Left colon (tissue), 2 donors: ENCODE results near the gene SDR39U1. TPM values are rescaled to one million over a fixed set of nuclear protein-coding genes. Genes with fewer than 3 reads are reported as not detected.
"Not testable (repeated sequence)": the region's sequence is repeated elsewhere in the genome, so short reads cannot be mapped to it uniquely, and the experiment has no call there.

Experiments
- ATAC-seq: fragments of 200-7000 bp; cut with Tn5 transposase; one replicate; pipeline ENCODE4 v1.9.1; 2020; ENCODE audit warnings: mild to moderate bottlenecking, moderate library complexity
- DNase-seq, 2 donors: peaks; one replicate each; pipeline ENCODE4 v3.0.0-alpha.2; 2020
- intact Hi-C, 2 donors: fragments of 100-400 bp; cut with DNase I in 1 of 2; cut with micrococcal nuclease in 1 of 2; formaldehyde crosslinking; loops; one replicate each; pipeline versions ENCODE4 v1.11.2 to v1.14.0; 2022; cut with DNase I, micrococcal nuclease
- long read RNA-seq: library from polyadenylated mRNA; unstranded; transcript quantifications from one replicate; pipeline ENCODE4 v2.0.0, GENCODE V29; 2021
- total RNA-seq, 2 donors: library from RNA; stranded (reverse); fragmentation: NEBNext Ultra II Directional; extraction: Animal tissue kit (Norgen Biotek cat#: 25700); gene quantifications; one replicate each; pipeline ENCODE4 v1.2.1, GENCODE V29; 2021
- donor health status: DM: no; HTN: no; CAD: no.
- donor health status: DM: yes; HTN: yes; CAD: no.

Gene SDR39U1, protein sequence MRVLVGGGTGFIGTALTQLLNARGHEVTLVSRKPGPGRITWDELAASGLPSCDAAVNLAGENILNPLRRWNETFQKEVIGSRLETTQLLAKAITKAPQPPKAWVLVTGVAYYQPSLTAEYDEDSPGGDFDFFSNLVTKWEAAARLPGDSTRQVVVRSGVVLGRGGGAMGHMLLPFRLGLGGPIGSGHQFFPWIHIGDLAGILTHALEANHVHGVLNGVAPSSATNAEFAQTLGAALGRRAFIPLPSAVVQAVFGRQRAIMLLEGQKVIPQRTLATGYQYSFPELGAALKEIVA
- total RNA-seq = 10 to 100 TPM; 34.4 to 40.8 TPM
- long read RNA-seq, transcript SDR39U1-205 (2 exons, 648 nt) = major isoform, 10 of 39 reads
- long read RNA-seq, transcript SDR39U1-201 (6 exons, 1,233 nt) = minor isoform, 7 of 39 reads
- long read RNA-seq, partial matches to known transcripts = 2 of 39 reads
- long read RNA-seq, other reads (novel, unspliced or antisense) = 9 of 39 reads

DNA sequence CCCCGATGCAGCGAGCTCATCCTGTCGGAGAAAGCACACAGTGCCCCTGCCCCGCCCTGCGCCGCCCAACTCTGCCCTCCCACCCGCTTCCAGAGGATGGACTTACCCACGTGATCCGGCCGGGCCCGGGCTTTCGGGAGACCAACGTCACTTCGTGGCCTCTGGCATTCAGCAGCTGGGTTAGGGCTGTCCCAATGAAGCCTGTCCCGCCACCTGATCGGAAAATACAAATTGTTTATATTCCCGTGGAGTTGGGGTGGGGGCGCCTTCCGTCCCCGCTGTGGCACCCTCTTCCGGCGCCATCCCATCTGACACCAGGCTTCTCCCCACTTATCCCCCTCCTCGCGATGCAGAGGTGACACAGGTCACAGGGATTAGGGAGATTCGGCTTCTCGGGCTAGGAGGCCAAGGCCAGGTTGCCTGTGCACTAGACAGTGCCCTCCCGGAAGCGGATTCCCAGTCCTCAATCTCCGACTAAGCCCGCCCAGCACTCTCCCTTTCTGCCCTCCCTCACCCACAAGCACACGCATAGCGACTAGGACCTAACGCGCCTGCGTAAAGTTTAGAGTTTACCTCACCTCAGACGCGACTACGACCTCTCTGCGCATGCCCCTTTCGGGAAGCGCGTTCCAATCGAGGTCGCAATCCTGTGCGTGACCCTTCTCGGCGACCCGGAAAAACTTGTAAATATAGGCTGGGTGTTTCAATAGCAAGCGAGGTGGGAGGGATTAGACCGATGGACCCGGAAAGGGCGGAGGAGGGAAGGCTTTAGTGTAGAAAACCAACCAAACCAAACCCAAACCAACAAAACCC is at the start of gene SDR39U1:
TSS of gene SDR39U1 (minus strand) at position 537 of the 813 bp plus-strand sequence. CDS start at position 530, 7 bp downstream.
- intact Hi-C loops = no loop called here
- ATAC-seq = peak; percentile 85
- peak; percentile 95 to 98 for DNase-seq

DNA sequence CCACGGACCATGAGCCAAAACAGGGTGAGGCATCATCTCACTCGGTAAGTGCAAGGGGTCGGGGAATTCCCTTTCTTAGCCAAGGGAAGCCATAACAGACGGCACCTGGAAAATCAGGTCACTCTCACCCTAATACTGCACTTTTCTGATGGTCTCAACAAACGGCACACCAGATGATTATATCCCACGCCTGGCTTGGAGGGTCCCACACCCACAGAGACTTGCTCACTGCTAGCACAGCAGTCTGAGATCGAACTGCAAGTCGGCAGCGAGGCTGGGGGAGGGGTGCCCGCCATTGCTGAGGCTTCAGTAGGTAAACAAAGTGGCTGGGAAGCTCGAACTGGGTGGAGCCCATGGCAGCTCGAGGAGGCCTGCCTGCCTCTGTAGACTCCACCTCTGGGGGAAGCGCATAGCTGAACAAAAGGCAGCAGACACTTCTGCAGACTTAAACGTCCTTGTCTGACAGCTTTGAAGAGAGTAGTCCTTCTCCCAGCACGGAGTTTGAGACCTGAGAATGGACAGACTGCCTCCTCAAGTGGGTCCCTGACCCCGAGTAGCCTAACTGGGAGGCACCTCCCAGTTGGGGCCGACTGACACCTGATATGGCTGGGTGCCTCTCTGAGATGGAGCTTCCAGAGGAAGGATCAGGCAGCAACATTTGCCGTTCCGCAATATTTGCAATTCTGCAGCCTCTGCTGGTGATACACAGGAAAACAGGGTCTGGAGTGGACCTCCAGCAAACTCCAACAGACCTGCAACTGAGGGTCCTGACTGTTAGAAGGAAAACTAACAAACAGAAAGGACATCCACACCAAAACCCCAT is 49.2 kb upstream of the SDR39U1 start:
- intact Hi-C loops, ATAC-seq, DNase-seq: not testable (repeated sequence)

- intact Hi-C loops = no loop called here
- ATAC-seq (no peak), DNase-seq (no peak)
These were observed 41.2 kb upstream of the SDR39U1 start for GRCh38 chr14:24483604-24484252.

DNA sequence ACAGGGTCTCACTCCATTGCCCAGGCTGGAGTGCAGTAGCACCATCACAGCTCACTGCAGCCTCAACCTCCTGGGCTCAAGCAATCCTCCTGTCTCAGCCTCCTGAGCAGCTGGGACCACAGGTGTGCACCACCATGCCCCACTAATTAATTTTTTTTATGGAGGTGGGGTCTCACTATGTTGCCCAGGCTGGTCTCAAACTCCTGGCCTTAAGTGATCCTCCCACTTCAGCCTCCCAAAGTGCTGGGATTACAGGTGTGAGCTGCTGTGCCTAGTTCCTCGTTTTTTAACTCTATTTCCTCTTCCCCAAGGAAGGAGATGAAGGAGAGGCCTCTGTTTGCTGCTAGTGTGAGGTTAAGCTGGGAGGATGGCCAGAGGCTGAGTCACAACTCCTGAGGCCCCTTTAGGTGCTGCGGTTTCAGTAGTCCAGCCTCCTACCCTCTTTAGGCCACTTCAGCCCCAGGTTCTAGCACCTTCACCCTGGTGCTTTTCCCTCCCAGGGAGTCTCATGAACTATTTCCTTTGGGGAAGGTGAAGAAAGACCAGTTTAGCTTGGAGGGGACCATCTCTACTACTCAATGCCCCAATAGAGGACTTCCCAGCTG is 40.2 kb upstream of the SDR39U1 start:
- intact Hi-C loops, DNase-seq, ATAC-seq: not testable (repeated sequence)

DNA sequence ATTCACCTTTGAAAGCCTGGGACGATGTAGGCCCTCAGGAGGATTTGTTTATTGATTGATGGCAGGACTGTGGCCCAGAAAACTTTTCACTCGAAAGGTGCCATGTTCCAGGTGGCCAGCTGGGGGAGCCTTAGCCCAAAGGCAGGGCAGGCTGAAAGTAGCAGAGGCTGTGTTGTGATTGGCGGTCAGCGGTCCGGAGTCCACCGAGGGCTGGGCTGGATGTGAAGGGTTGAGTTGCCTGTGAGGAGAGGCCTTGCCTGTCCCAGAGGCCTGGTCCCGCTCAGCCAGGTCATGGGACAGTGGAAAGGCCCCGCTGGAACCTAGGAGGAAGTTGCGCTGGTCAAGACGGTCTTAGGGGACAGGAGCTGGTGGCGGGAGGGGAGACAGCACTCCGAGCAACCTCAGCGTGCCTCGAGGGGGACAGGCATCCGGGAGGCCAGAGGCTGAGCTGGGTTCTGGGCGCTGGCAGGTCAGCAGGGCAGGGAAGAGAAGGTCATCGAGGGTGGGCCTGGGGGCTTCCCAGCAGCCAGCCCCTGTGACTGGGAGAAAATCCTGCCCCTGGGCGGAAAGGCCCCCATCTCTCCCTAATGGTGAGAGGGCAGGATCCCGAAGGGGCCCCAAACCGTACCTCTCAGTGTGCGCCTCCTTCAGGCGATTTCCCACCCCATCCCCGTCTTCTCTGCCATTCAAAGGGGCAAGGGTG is 39.2 kb upstream of the SDR39U1 start:
- intact Hi-C loops = no loop called here
- ATAC-seq = peak; percentile 100
- DNase-seq = peak; percentile 56 to 69

DNA sequence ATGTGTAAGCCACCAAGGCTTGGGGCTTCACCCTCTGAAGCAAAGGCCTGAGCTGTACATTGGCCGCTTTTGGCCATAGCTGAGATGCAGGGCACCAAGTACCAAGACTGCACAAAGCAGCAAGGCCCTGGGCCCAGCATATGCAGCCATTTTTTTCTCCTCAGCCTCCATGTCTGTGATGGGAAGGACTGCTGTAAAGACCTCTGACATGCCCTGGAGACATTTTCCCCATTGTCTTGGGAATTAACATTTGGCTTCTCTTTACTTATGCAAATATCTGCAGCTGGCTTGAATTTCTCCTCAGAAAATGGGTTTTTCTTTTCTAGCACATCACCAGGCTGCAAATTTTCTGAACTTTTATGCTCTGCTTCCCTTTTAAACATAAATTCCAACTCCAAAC is 37.4 kb upstream of the SDR39U1 start:
- intact Hi-C loops, ATAC-seq: not testable (repeated sequence)

DNA sequence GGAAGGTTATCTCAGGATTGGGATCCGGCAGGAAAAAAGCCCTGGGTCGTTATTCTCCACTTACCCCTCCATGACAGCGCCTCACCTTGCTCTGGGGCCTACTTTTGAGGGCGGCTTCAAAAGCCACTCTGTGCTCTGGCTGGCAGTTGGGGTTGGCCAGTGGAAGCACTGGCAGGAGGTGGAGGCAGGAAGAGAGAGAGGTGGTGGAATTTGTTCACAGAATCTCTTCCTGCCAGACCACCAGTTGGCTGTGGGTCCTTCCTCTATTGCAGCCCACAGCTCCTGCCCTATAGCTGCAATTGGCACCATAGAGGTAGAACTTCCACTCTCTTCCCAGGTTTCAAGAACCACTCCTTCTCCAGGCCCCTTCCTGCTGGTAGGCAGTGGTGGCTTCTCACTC is 32.7 kb upstream of the SDR39U1 start:
- no peak for ATAC-seq
- intact Hi-C loops = no loop called here
- DNase-seq = no peak

More for the DNA sequence above, 37.4 kb upstream of the SDR39U1 start:
- DNase-seq = not testable (repeated sequence)

- DNase-seq (no peak), ATAC-seq (no peak)
- intact Hi-C loops = no loop called here
These were observed 30.6 kb upstream of the SDR39U1 start for GRCh38 chr14:24473211-24473610.

GRCh38 chr14:24470450-24470849 is 27.9 kb upstream of the SDR39U1 start:
- ATAC-seq, DNase-seq, intact Hi-C loops: not testable (repeated sequence)

DNA sequence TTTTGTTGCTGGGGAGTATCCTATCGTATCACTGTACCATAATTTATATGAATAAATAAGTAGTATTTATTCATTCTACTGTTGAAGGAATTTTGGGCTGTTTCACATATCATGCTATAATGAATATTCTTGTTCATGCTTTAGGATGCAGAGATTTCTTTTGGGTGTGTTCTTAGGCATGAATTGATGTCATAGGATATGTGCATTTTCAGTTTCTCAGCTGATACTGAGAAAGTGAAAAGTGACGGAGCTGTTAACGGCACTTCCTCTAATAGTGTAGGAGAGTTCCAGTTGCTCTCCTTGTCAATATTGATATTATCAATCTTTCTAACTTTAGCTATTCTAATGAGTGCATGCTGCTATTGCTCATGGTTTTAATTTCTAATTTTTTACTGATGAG is 23.2 kb upstream of the SDR39U1 start:
- intact Hi-C loops = no loop called here
- DNase-seq = no peak
- no peak for ATAC-seq

DNA sequence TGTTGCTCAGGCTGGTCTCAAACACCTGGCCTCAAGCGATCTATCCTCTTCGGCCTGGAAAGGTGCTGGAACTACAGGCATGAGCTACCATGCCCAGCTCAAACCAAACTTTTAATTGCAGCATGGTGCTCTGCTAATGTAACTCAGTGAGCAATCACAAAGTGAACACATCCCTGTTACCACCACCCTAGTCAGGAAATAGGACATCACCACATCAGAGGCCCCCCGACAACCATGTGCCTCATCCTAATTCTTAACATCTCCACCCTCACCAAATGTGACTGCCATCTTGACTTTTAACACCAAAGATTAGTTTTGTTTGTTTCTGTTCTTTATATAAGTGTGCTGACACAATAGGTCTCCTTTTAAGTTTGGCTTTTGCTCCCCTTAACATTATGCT is 22.8 kb upstream of the SDR39U1 start:
- no peak for ATAC-seq
- intact Hi-C loops = no loop called here

GRCh38 chr14:24463884-24464785 is 21.6 kb upstream of the SDR39U1 start:
- intact Hi-C loops = no loop called here
- DNase-seq (no peak), ATAC-seq (no peak)

More for the DNA sequence above, 22.8 kb upstream of the SDR39U1 start:
- DNase-seq = no peak

- intact Hi-C loops = no loop called here
- no peak for DNase-seq
- peak; percentile 48 for ATAC-seq
These were observed 20.7 kb upstream of the SDR39U1 start for GRCh38 chr14:24463017-24463883.

GRCh38 chr14:24461336-24461735 is 18.8 kb upstream of the SDR39U1 start:
- intact Hi-C loops = no loop called here
- no peak for ATAC-seq
- no peak for DNase-seq

- intact Hi-C loops = no loop called here
- no peak for DNase-seq
- ATAC-seq = no peak
These were observed 16.8 kb upstream of the SDR39U1 start for GRCh38 chr14:24459331-24459730.

- DNase-seq = no peak
- no peak for ATAC-seq
- intact Hi-C loops = no loop called here
These were observed 16.2 kb upstream of the SDR39U1 start for GRCh38 chr14:24458736-24459135.
